Vagina (tissue), 2 donors: ENCODE measurements around the gene PTPRK.

Experiments
- POLR2A ChIP-seq, 2 donors: fragments of 450-650 bp; IDR thresholded peaks; one replicate each; pipeline ENCODE4 v1.6.1; 2017; ENCODE audit warnings: antibody characterized with exemption in 2 of 2, mild to moderate bottlenecking in 2 of 2, moderate library complexity in 2 of 2
- POLR2AphosphoS5 ChIP-seq, 2 donors: sonication (generic); formaldehyde crosslinking; IDR thresholded peaks; one replicate each; pipeline ENCODE4 v1.9.0; 2017; ENCODE audit warnings: antibody characterized with exemption in 2 of 2, mild to moderate bottlenecking in 2 of 2, low read depth in 1 of 2; ENCODE audit not compliant: insufficient read depth in 1 of 2
- TF ChIP-seq, protein P1 (sequence below), 3 experiments: fragments of 450-650 bp in 2 of 3; fragments of 200-600 bp in 1 of 3; sonication (generic) in 1 of 3; IDR thresholded peaks; one replicate each; pipeline ENCODE4 v1.5.1; 2017 to 2019; ENCODE audit warnings: antibody characterized with exemption in 3 of 3, mild to moderate bottlenecking in 2 of 3, moderate library complexity in 2 of 3

DNA sequence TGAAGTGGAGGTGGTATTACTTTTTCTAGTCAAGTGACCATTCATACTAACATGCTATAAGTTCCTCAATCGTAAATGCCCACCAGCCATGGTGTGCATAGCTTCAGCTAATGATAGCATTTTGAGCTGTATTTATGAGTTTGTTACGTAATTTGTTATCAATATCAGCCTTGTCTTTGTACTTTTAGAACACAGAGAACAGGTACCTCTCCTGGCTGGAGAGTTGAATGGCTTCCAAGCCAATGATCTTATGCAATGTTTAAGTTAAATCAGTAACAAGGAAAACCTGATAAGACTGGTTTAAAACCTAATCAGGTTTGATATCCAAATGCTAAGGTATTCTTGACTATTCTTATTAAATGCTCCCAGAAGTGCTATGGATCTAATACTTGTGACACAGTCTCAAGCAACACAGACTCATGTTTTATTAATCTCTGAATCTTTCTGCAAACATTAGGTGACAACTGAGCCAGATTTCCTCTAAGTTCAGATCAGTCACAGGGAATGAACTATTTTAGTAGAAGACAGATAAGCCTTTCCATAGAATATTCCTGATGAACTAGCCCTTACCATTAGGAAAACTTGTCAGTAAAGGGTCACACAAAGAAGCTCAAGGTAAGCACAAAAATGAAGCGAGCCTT is 154.8 kb downstream of the PTPRK start:
- TF ChIP-seq, protein P1, sequence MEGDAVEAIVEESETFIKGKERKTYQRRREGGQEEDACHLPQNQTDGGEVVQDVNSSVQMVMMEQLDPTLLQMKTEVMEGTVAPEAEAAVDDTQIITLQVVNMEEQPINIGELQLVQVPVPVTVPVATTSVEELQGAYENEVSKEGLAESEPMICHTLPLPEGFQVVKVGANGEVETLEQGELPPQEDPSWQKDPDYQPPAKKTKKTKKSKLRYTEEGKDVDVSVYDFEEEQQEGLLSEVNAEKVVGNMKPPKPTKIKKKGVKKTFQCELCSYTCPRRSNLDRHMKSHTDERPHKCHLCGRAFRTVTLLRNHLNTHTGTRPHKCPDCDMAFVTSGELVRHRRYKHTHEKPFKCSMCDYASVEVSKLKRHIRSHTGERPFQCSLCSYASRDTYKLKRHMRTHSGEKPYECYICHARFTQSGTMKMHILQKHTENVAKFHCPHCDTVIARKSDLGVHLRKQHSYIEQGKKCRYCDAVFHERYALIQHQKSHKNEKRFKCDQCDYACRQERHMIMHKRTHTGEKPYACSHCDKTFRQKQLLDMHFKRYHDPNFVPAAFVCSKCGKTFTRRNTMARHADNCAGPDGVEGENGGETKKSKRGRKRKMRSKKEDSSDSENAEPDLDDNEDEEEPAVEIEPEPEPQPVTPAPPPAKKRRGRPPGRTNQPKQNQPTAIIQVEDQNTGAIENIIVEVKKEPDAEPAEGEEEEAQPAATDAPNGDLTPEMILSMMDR (IDR thresholded peaks at IDR 0.05): no peak
- TF ChIP-seq POLR2AphosphoS5 (IDR thresholded peaks at IDR 0.05; ENCODE audit: insufficient read depth in 1 of 2, low read depth in 1 of 2): no peak
- no peak for TF ChIP-seq POLR2A (IDR thresholded peaks at IDR 0.05)
